HG03520 (cell line): Measurements from ENCODE around the gene CDK2AP2.

Experiments used
- ATAC-seq: cut with Tn5 transposase; IDR thresholded peaks from one replicate; pipeline ENCODE4 v1.9.1; 2021; ENCODE audit warnings: mild to moderate bottlenecking, moderate library complexity; ENCODE audit not compliant: unreplicated experiment

CDK2AP2 gene

GRCh38 chr11:67504005-67504949 is 3.7 kb downstream of the CDK2AP2 start:
- ATAC-seq: no peak

- no peak for ATAC-seq
Observed at GRCh38 chr11:67503119-67504004, 4.6 kb downstream of the CDK2AP2 start.

- ATAC-seq: no peak
Observed at GRCh38 chr11:67502328-67502979, 5.5 kb downstream of the CDK2AP2 start.

GRCh38 chr11:67501854-67502253 is 6.1 kb downstream of the CDK2AP2 start:
- ATAC-seq: no peak

- ATAC-seq: no peak
Observed at GRCh38 chr11:67500831-67501715, 6.9 kb downstream of the CDK2AP2 start.

GRCh38 chr11:67500484-67500821 is 7.5 kb downstream of the CDK2AP2 start:
- no peak for ATAC-seq

GRCh38 chr11:67499808-67500483 is 8.0 kb downstream of the CDK2AP2 start:
- ATAC-seq: no peak

GRCh38 chr11:67498544-67498972 is 9.4 kb downstream of the CDK2AP2 start:
- no peak for ATAC-seq

- ATAC-seq: no peak
Observed at GRCh38 chr11:67497656-67498291, 10.2 kb downstream of the CDK2AP2 start.

GRCh38 chr11:67496113-67496512 is 11.8 kb downstream of the CDK2AP2 start:
- no peak for ATAC-seq

GRCh38 chr11:67495234-67496005 is 12.5 kb downstream of the CDK2AP2 start:
- ATAC-seq: no peak

- ATAC-seq: no peak
Observed at GRCh38 chr11:67494371-67495233, 13.4 kb downstream of the CDK2AP2 start.

GRCh38 chr11:67493548-67494370 is 14.2 kb downstream of the CDK2AP2 start:
- no peak for ATAC-seq

- no peak for ATAC-seq
Observed at GRCh38 chr11:67492801-67493547, 15.0 kb downstream of the CDK2AP2 start.

GRCh38 chr11:67492069-67492727 is 15.8 kb downstream of the CDK2AP2 start:
- ATAC-seq: no peak
